ENCODE data around the gene ATF5.
A peak's percentile ranks its signal among the peaks of the same experiment; 100 is the strongest.

The ATF5 gene, protein sequence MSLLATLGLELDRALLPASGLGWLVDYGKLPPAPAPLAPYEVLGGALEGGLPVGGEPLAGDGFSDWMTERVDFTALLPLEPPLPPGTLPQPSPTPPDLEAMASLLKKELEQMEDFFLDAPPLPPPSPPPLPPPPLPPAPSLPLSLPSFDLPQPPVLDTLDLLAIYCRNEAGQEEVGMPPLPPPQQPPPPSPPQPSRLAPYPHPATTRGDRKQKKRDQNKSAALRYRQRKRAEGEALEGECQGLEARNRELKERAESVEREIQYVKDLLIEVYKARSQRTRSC

DNA sequence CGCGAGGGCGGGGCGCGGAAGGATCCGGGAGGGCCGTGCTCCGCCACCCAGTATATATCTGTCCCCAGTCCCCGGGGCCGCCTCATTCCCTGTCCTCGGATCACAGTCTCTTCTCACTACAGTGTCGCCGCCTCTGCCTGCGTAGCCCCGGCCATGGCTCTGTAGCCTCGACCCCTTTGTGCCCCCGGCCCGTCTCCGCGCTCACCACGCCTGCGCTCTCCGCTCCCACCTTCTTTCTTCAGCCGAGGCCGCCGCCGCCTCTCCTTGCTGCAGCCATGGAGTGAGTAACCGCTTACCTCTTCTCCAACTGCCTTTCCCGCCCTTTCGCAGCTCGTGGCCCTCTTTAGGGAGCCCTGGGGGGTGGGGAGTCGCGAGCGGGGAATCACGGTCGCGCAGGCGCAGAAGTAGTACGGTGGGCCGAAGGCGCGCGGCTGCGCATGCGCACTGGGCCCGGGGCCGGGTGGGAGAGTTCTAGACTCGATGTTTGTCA, at the start of gene ATF5, which contains the start of gene NUP62:
TSS of gene ATF5 (plus strand) at position 85 of the 490 bp plus-strand sequence. CDS start 1,646 bp downstream, outside the sequence.
TSS of gene NUP62 (minus strand) at position 384 of the 490 bp plus-strand sequence. CDS start 19,697 bp downstream, outside the sequence.
- DNase-seq (ENCODE audit: low read depth) = peak; percentile 80

DNA sequence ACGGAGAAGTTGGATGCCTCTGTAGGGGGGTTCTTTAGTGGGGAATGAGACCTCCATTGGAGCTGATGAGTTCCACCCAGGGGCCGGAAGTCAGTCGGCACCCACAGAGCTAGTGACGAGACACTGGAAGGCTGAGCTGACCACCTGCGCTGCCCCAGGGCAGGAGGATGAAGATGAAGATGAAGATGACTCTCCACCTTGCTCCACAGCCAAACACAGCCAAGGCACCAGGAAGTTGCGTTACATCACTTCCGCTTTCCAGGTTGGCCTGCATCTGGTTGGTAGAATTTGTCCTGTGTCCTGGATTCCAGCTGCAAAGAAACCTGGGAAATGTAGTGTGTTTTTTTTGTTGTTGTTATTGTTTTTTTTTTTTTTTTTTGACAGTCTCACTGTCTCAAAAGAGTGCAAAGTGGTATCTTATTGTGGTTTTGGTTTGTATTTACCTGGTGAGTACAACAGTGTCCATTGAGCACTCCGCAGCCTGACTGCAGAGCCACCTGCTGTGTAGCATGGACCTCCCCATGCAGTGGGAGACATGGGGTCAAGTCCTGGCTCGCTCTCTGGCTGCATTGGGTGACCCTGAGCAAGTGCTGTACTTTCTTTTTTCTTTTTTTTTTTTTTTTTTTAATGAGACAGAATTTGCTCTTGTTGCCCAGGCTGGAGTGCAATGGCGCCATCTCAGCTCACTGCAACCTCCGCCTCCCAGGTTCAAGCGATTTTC, 49.6 kb upstream of the ATF5 start:
- no peak for DNase-seq (ENCODE audit: low read depth)

DNA sequence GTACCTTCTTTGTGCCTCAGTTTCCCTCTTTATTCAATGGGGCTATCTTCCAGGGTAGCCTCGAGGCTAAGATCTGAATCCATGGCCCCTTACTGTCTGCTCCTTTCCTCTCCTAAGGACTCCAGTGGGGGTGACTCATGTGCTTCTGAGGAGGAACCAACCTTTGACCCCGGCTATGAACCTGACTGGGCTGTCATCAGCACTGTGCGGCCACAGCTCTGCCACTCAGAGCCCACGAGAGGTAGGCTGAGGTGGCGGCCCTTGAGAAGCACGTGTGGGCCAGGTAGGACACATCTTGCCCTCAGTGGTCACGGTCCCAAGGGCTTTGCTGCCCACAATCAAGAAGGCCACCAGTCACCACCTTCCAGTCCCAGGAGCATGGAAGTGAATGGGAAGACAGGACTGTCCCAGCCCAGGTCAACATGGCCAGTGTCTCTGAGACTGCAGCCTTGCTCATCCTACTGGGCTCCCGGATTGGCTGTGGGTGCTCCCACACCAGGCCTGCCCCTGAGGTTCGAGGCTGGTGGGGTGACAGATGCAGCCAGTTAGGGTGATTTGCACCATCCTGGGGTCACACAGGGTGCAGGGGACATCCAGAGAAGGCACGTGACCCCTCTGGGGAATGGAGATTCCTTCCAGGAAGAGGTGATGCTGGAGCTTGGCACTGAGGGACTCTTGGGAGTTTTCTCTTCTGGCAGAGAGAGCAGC, 48.7 kb upstream of the ATF5 start:
- DNase-seq (ENCODE audit: low read depth) = no peak

DNA sequence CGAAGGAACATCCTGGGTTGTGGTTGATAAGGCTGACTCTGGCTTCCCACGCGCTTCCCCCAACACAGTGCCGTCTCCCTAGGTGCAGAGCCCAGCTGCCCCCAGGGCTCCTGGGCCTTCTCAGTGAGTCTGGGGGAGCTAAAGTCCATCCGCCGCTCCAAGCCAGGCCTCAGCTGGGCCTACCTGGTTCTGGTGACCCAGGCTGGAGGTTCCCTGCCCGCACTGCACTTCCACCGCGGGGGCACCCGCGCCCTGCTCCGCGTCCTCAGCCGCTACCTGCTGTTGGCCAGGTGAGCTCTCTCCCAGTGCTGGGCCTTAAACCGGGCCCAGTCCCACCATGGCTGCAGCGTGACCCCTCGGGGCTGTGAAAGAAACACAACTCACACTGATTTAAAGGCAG, 47.8 kb upstream of the ATF5 start:
- DNase-seq (ENCODE audit: low read depth) = no peak

DNA sequence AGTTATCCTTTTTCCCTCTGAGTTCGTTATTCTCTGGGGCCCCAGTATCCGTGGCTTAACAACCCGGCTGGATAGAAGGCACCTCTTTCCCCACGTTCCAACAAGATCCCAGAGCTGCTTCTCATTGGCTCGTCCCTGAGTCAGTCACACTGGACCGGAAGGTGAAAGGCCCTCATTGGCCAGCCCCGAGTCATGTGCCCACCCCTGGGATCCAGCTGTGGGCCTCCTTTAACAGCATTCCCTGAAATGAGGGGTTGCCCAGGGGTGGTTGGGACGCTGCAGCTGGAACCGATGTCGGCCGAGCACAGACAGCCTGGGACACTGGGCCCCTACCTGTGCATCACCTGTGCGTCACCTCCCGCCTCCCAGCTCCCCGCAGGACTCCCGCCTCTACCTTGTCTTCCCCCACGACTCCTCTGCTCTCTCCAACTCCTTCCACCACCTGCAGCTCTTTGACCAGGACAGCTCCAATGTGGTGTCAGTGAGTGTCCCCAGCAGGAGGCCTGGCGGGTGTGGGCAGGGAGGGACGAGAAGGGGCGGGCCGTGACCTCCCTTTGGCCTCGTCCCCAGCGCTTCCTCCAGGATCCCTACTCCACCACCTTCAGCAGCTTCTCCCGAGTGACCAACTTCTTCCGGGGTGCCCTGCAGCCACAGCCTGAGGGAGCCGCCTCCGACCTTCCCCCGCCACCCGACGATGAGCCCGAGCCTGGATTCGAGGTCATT, 47.2 kb upstream of the ATF5 start:
- DNase-seq (ENCODE audit: low read depth) = no peak

DNA sequence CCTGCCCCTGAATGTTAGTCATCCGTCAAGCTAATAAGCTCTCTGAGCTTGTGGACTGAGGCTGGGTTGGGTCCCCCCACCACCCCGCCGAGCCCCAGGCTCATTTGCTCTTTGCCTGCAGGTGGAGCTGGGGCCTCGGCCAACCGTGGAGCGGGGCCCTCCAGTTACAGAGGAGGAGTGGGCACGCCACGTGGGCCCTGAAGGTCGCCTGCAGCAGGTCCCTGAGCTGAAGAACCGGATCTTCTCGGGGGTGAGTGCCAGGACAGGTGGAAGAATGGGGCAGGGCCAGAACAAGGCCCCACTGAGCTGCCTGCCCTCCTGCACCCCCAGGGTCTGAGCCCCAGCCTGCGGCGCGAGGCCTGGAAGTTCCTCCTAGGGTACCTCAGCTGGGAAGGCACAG, 46.4 kb upstream of the ATF5 start:
- no peak for DNase-seq (ENCODE audit: low read depth)

DNA sequence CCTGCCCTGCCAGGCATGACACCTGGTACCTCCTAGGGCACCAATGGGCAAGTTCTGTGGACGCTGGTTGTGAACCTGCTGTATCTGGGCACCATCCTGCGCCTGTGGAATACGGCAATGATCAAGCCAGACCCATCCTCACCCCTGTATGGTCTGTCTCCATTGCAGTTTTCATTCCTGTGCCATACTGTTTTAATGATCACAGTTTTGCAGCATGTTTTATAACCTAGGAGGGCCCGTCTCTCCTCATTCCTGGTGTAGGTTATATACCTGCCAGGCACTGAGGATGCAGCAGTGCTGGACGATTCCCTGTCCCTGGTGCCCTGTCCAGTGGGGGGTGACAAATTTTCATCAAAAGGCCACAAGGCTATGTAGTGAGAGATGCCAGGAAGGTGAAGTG, 45.9 kb upstream of the ATF5 start:
- no peak for DNase-seq (ENCODE audit: low read depth)

DNA sequence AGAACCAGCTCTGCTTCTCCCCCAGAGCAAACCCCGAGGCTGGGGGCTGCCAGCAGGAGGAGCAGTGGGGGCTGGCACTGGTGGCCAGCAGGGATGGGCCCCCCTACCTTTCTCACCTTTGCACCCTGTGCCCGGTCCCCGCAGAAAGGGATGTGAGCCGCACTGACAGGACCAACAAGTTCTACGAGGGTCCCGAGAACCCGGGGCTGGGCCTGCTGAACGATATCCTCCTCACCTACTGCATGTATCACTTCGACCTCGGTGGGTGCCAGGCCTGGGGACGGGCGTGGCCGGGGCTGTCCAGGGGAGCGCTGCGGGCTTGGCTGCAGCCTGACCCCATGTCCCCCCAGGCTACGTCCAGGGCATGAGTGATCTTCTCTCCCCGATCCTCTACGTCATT, 44.9 kb upstream of the ATF5 start:
- no peak for DNase-seq (ENCODE audit: low read depth)

DNA sequence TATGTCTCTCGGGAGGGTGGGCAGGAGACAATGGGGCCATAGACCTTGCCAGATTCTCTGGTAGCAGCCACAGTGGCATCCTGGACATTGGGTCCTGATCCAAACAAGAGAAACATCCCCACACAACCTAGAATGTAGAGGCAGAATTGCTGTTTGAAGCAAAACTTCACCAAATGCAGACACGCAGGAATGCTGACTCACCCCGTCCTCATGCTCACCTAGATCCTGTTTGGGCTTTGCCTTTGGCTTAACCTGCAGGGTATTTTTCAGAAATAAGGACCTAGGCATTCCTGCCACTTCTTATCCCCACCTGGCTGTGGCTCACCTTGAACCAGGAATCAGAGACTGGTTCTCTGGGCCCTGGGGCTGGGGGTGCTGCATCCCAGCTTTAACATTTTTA, 44.2 kb upstream of the ATF5 start:
- no peak for DNase-seq (ENCODE audit: low read depth)

DNA sequence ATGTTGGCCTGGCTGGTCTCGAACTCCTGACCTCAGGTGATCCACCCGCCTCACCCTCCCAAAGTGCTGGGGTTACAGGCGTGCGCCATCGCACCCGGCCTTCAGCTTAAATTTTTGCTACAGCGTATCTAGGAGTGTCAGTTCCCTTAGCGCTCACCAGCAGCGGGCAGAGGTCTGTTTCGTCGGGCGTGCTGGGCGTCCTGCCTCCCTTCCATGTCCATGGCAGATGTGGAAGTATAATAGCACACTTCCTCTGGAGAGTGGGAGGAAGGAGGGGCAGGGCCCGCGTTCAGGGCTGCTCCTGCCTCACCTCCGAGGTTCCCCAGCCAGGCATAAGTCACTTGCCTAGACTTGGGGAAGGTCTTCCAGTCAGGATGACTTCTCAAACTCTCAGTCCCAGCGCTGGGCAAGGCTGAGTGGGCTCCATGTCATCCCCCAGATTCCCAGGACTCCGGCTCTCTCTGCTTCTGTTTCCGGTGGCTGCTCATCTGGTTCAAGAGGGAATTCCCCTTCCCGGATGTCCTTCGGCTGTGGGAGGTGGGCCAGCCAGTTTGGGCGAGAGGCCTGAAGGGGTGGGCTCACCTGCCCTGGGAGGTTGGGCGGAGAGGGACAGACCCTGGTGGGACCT, 41.9 kb upstream of the ATF5 start:
- DNase-seq (ENCODE audit: low read depth) = no peak

DNA sequence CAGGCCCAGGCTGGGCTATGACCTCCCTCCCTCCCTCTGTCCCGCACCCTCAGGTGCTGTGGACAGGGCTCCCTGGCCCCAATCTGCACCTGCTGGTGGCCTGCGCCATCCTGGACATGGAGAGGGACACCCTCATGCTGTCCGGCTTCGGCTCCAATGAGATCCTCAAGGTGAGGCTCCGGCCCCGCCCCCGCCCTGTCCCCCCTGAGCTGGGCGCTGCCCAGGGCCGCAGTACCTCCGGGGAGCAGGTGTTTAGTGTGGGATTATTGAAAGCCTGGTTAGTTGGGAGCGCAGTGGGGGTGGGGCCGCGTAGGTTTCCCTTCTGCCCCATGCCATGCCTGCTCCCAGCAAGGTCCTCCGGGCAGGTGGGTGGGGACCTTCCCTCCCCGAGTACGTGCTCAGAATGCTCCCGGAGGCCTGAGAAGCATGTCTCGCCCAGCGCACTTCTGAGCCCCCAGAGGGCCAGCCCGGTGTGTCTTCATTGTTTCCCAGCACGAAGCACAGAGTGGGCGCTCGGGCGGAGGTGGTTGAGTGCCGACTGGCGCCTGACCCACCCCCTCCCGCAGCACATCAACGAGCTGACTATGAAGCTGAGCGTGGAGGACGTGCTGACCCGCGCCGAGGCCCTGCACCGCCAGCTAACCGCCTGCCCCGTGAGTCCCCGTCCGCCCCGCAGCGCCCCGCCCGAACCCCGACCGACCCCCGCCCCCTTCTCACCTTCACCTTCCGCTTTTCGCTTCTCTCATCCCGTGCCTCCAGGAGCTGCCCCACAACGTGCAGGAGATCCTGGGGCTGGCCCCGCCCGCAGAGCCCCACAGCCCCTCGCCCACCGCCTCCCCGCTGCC, 41.1 kb upstream of the ATF5 start:
- DNase-seq (ENCODE audit: low read depth) = no peak

DNA sequence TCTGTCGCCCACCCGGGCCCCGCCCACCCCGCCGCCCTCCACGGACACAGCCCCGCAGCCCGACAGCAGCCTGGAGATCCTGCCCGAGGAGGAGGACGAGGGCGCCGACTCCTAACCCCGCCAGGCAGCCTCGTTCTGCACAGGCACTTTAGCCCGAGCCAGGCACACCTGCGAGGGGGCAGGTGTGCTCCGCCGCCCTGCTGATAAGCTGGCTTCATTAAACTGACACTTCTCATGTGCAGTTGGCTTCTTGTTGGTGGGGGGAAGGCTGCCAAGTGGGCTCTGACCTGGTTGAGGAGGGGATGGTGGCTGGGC, 40.5 kb upstream of the ATF5 start:
- DNase-seq (ENCODE audit: low read depth) = no peak

DNA sequence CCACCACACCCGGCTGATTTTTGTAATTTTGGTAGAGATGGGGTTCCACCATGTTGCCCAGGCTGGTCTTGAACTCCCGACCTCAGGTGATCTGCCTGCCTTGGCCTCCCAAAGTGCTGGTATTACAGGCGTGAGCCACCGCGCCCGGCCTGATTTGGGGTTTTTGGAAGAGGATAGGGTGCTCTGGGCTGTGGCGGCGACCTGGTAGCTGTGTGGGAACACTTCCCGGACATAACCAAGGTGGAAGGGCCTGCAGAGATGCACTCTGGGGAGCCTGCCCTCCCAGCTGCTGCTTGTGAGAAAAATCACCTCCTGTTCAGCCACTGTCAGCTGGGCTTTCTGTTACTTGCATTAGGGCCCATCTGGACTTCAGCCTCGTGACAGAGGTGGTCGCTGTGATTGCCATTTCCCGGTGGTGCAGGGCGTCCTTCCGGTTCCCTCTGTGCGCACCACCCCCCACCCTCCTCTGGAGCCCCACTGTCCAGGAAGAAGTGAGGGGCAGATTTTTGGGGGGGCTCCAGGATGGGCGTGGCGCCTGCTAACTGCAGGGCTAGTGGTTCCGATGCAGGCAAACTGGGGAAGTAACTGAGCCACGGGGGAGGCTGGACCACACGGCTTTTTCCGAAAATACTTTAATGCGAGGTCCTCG, 39.8 kb upstream of the ATF5 start:
- no peak for DNase-seq (ENCODE audit: low read depth)

DNA sequence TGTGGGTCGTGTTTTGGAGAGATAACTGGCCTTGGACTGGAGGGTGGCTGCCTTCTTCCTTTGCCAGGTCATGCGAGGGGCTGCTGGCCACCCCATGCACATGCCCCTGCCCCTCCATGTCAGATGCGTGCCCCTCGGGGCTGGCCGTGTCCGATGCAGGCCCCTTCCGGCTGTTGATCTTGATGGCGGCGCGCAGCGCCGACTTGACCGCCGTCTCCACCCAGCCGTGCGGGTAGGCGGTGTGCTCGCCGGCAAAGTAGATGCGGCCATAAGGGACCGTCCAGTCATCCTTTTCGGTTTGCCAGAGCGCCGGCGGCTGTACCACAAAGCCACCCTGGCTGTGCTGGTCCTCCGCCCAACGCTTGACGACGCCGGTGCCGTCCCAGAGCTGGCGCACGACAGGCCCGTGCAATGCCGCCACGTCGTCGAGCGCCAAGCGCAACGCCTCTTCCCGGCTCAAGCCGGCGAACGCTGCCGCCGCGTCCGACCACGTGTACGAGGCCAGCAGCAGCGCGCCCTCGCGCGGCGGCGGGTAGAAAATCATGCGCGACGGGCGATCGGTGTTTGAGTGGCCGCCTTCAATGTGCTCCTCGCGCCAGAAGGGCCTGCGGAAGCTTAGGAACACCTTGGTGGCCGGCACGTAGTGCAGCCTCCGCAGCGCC, 39.2 kb upstream of the ATF5 start:
- peak; percentile 52 for DNase-seq (ENCODE audit: low read depth)

DNA sequence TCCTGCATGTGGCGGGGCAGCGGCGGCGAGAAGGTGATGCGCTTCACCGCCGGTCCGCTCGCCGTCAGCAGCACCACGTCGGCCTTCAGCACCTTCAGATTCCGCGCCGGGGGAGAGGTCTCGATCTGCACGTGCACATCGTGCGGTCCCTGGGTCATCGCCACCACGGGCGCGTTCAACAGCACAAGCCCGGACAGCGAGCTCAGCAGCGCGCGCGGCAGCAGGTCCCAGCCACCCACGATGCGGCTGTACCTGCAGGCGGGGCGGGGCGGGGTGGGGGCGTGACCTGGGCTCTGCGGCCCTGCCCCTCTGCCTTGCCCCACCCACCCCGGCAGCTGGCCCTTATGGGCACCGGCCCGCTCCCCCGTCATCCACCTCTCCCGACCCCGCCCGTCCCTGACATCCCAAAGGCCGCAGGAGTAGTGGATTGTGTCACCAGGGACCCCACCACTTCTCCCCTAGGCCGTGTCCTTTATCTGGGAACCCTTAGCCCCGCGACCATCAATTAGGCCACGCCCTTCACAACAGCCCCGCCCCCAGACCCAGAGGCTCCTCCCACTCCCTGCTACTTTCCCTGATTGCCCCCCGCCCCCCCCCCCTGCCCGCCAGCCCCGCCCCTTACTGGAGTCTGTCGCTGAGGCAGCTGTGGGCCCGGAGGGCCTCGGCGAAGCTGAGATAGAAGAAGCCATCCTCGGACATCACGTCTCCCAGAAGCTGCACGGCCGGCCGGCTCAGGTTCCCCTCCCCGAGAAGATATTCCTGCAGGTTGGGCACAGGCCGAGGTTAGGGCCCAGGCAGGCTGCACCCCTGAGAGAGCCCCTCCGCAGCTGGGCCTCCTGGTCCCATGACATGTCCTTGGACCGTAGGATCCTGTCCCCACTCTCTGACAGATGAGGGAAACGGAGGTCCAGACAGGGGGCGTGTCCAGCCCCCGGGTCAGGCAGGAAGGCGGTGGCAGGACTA, 38.4 kb upstream of the ATF5 start:
- DNase-seq (ENCODE audit: low read depth) = peak; percentile 61

DNA sequence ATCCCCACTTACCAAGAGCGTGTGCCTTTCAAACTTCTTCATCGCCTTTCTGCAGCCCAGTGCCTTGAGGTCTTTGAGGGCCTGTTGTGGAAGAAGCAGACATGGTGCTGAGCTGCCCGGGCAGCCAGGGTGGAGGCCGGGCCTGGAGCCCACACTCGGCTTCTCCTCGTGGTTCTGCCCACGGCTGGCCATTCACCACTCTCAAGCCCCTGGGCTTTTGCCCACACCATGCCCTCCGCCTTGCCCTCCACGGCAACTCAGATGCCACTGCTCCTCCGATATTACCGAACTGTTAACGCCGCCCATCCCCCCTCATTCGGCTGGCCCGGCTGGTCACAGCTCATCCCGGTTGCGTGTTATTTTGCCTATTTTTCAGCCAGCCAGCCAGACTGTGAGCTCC, 37.6 kb upstream of the ATF5 start:
- DNase-seq (ENCODE audit: low read depth) = no peak

DNA sequence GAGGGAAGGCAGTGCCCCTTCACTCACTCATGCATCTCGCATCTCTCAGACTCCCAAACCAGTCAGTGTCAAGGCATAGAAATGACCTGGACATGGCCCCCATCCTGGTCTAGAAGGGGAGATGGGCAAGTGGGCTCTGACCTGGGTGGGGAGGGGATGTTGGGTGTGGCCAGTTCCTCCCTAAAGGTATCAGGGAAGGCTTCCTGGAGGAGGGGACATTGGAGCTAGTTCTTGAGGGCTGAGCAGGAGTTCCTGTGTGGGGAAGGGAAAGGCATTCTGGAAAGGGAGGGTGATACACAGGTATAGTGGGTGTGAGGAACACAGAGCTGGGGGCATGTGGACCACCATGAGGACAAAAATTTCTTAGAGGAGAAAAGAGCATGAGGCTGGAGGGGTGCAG, 36.3 kb upstream of the ATF5 start:
- no peak for DNase-seq (ENCODE audit: low read depth)

DNA sequence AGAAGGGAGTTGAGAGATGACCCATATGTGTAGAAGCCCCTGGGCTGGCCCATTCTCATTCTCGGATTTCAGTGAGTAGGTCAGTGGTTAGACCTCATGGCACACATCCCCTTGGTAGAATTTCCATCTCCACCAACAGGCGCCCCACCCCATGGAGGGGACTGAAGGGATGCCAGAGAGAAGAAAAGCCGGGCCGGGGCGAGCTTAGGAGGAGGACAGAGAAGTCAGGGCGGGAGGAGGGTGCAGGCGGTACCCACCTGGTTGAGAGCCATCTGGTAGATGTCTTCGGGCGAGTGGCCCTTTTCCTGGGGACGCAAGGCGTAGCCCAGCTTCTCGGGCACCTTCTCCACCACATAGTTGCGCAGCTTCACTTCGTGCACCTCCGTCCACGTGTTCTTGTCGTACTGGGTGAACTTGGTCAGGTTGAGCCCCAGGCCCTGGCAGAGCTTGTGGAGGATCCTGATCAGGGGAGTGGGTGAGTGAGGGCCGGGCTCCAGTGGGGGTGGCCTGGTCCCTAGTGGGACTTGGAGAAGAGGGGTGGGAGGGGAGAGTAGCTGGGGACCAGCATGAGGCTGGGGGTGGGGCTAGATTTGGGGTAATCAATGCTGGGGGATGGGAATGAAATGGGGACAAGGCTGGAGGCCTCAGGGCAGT, 34.9 kb upstream of the ATF5 start:
- DNase-seq (ENCODE audit: low read depth) = no peak

Measured in T-helper 22 cell (primary cell).